ENCODE measurements around the gene LSS.

LSS gene

DNA sequence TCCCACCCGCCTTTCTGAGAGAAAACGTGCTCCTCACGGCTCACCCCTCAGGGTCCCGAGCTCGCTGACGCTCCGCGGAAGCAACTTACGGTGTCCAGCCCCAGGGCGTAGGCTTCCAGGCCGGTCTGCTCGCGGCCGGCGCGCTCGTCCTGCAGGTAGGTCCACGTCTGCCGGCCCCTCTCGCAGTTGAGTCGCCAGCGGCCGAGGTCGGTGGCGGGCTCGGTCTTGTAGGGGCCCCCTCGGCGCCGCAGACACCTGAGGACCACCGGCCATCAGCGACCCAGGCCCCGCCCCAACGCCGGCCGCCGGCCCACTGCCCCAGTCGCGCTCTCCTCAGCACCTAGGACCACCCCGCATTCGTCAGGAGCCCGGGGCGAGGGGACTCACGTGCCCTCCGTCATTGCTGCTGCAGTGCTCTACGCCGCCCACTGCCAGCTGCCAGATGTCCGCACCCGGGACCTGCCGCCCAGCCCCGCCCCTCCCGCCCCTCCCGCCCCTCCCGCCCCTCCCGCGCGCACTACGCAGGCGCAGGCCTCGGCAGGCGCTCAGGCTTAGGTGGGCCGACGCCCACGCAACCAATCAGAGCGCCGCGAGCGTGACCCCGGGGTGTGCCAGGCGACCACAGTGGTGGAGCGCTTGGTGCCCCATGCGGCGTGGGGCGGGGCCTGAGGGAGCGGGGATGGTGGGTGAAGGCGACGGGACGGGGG, at the start of gene LSS:
LSS (minus strand) TSS at position 430 of the 707 bp plus-strand sequence; CDS start at position 401, 29 bp downstream.
- DNase-seq = peak; percentile 94 to 99

DNA sequence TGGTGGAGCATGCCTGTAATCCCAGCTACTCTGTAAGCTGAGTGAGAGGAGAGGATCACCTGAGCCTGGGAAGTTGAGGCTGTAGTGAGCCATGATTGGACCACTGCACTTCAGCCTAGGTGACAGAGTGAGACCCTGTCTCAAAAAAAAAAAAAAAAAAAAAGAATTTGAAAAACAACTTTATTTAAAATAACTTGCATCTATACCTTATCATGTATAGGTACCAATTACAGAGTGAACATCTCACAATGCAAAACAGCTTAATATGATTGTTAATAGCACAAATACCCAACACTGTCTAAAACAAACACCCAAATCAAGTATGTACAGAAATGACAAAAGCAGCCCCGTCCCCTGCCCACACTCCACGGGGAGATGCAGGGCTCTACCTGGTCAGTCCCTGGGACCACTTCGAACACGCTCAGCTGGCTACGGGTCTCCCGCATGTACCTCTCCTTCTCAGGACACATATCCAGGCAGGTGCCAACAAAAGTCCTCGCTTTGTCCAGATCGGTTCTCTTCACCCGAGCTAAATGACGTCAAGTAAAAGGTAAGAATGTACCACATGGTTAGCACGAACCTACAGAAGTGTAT, 46.3 kb upstream of the LSS start:
- no peak for DNase-seq

DNA sequence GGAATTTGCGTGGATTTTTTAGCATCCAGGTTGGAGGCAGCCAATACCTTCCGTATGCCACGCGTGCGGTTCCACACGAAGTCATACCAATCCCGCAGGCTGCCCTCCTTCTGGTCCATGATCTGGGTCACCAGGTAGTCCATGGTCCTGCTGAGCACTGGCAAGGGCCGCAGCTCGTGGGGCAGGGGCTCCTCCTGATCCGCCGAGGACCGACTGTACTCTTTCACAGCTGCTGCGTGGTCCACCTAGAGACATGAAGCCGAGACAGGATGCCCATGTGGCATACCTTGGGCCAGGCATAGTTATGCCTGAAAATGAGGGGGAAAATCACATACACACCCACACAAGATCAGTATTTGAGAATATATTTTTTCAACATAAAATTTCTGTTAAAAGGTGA, 44.8 kb upstream of the LSS start:
- no peak for DNase-seq

DNA sequence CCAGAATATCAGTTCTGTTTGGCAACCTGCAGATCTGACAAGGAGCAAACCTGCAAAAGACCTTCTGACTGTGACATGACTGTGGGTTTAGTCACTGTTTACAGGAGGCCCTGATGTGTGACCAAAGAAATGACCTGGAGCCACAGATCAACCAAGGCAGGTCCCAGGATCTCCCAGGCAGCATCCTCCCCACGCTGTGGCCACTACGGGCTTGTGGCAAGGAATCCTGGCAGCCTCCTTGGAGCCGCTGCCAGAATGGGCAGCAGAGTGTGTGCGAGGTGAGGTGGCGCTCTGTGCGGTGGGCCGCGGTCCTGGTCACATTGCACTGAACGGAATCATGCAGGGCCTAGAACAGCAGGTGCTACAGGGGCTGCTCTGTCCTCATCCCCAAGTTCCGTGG, 40.9 kb upstream of the LSS start:
- DNase-seq = no peak

- no peak for DNase-seq
Observed at GRCh38 chr21:46268371-46268770, 39.8 kb upstream of the LSS start.

- no peak for DNase-seq
Observed at GRCh38 chr21:46266946-46267345, 38.4 kb upstream of the LSS start.

GRCh38 chr21:46265736-46266525, 37.4 kb upstream of the LSS start:
- no peak for DNase-seq

DNA sequence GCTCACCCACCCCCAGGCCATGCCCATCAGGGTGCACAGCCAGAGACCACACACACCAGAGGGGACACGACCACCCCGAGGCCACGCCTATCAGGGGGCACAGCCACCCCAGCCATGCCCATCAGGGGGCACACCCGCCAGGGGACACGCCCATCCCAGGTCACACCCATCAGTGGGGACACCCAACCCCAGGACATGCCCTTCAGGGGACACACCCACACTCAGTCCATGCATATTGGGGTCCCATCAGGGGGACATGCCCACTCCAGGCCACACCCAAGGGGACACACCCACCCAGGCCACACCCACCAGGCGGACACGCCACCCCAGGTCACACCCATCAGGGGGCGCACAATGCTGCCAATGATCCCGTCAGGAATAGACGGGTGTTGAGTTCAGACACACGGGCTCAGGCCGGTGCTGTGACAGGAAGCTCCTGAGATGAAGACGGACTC, 36.1 kb upstream of the LSS start:
- no peak for DNase-seq

GRCh38 chr21:46264046-46264689, 35.6 kb upstream of the LSS start:
- no peak for DNase-seq

DNA sequence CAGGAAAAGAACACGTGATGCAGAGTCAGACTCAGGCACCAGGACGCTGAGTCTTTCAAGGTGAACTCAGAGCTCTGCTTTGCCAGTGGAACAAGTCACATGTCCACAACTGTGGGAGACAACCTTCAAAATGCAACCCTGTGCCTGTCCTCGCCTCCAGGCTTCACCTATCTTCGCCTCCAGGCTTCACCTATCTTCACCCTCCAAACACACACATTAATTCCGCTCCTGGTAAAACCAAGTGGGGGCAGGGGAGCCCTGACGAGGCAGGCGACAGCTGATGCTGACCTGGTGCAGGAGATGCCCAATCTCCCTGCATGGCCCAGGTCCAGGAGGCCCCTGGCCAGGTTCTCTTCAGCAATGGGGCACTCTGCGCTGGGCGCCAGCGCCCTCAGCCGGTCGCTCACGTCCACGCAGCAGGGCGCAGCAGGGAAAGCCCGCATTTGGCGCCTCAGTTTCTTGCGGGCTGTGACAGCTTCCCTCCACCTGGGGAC, 28.0 kb upstream of the LSS start:
- no peak for DNase-seq

DNA sequence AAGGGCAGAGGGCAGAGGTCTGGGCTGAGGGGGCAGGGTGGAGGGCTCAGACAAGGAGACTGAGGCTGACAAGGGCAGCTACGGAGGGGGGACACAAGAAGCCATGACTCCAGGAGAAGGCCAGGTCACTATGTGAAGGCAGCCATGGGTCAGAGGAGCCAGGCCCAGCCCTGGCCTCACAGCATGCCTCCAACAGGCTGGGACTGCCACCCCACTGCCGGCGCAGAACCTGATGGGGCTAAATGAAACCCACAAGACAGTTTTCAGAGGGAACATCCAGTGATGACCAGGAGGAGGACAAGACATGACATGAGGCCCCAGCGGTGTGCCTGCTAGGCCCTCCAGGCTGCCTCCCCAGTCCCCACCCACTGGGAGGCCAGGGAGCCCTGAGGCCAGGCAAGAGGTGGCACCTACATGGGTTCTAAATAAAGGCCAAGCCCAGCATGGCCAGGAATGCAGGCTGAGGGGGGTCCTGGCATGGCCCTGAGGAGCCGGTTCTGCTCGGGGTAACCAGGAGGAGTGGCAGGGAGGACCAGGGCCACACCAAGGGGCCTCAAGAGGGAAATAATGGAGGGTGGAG, 27.3 kb upstream of the LSS start:
- DNase-seq = no peak

GRCh38 chr21:46255166-46255565, 26.6 kb upstream of the LSS start:
- no peak for DNase-seq

DNA sequence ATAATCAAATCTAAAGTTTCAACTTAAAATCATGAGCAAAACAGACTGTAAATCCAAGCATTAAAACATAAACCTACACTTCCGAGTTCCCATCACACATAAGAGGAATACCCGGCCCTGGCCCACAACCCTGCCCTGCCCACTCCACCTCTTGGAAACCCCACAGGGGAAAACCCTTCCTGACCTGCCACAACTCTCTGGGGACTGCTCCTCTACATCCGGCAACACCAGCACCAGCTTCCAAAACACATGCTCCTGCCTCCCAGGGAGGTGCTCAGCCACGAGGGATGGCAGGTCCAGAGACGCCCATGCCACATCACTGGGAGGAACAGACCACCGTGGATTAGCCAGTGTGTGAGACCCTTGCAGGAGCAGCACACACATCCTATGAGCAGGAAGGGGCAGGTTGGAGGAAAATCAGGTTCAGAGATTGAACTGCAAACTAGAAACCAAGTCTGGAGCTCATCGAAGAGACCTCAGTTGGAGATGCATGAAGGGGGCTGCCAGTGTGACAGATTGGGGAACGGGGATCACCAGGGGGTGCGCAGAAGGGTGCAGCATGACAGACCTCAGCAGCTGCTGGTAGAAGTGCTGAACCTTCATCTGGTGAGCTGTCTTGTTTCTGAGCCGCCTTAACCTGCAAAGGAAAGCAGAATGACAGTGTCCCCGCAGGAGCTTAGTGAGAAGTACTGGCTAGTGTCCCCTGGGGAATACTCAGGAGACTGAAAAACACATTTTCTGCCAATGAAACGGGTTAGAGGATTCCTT, 25.8 kb upstream of the LSS start:
- no peak for DNase-seq

- no peak for DNase-seq
Observed at GRCh38 chr21:46253610-46254124, 25.1 kb upstream of the LSS start.

DNA sequence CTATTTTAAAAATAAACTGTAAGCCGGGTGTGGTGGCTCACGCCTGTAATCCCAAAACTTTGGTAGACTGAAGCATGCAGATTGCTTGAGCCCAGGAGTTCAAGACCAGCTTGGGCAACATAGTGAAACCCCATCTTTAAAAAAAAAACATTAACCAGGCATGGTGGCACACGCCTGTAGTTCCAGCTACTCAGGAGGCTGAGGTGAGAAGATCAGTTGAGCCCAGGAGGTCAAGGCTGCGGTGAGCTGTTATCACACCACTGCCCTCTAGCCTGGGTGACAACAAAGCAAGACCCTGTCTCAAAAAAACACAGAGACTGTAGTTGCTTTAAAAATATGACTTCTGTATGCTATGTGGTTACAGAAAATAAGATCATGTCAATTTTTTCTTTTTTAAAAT, 24.3 kb upstream of the LSS start:
- DNase-seq = no peak

DNA sequence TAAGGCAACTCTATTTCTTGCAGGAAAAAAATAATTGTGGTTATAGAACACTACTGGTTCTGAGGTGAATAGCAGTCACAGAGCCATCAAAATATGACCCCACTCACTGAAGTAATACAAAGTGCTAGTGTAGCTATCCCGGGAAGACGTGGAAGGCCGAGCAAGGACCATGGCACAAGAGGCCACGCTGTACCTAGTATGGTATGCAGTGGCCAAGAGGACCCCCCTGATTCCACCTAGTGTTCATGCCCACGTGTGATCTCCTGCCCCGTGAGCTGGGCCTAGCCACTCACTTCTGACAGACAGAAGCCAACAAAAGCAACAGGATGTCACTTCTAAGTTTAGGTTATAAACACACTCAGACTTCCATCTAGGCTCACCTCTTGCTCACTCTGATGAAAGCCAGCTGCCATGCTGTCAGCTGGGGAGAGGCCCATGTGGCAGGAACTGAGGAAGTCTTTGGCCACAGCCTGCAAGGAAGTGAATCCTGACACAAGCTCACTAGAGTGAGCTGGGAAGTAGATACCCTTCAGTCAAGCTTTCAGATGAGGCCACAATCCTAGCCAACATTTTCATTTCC, 21.7 kb upstream of the LSS start:
- DNase-seq = no peak

DNA sequence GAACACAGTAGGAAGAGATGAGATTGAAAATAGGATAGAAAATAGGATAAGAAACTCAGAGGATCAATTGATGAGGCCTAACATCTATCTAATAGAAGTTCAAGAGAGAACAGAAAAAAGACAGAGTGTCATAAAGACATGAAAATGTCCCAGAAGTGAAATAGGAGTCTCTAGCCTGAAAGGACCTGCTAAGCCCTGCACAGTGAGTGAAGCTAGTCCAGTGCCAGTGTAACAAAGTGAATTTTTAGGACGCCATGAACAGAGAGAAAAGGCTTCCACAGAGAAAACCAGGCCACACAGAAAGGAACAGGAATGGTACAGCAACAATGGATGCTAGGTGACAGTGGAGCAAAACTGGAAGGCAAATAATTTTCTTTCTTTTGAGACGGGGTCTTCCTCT, 20.3 kb upstream of the LSS start:
- no peak for DNase-seq

- no peak for DNase-seq
Observed at GRCh38 chr21:46248422-46248782, 19.8 kb upstream of the LSS start.

GRCh38 chr21:46247699-46248421, 19.3 kb upstream of the LSS start:
- DNase-seq = peak in 1 of 2 experiments; percentile 58

- no peak for DNase-seq
Observed at GRCh38 chr21:46246345-46246744, 17.8 kb upstream of the LSS start.

Measured in NCI-H446 (cell line).